Panc1 (cell line): Measurements from ENCODE around the gene ANKRD13C.

Experiments used
- POLR2AphosphoS5 ChIP-seq: IDR thresholded peaks from 2 replicates; pipeline ENCODE4 v1.6.1; 2012; ENCODE audit warnings: mild to moderate bottlenecking, low read depth, low read length, moderate library complexity
- SIN3A ChIP-seq: IDR thresholded peaks from 2 replicates; pipeline ENCODE4 v1.6.1; 2012; ENCODE audit warnings: low read depth, mild to moderate bottlenecking, low read length, moderate library complexity, borderline replicate concordance; ENCODE audit not compliant: insufficient read depth
- TF ChIP-seq, protein P1 (sequence below): fragments of 450-650 bp; IDR thresholded peaks from 2 replicates; pipeline ENCODE4 v1.5.1; 2017; ENCODE audit warnings: mild to moderate bottlenecking
- TF ChIP-seq, protein P2 (sequence below), 2 experiments: IDR thresholded peaks; 2 replicates each; pipeline ENCODE4 v1.6.1; 2011 to 2012; ENCODE audit warnings: low read depth in 2 of 2, control low read depth in 1 of 2, low read length in 1 of 2, mild to moderate bottlenecking in 1 of 2, moderate library complexity in 1 of 2; ENCODE audit not compliant: insufficient read depth in 1 of 2

DNA sequence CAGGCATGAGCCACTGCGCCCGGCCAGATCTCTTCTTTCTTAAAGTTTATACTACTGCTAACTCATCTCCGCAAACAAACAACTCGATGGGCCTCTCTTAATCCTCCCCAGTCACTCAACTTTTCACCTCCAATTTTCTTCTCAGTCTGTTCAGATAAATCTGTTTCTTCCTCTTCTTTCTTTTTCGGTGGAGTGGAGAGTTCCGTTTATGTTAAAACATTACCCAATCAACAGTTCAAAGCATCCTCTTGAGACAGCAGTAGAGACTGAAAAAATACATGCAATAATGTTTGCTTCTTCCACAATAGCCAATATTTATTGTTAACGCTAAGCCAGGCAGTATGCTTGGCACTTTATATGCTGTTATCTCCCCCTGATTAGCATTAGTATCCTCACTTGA lies 1.4 kb upstream of the ANKRD13C start:
- TF ChIP-seq, protein P1, sequence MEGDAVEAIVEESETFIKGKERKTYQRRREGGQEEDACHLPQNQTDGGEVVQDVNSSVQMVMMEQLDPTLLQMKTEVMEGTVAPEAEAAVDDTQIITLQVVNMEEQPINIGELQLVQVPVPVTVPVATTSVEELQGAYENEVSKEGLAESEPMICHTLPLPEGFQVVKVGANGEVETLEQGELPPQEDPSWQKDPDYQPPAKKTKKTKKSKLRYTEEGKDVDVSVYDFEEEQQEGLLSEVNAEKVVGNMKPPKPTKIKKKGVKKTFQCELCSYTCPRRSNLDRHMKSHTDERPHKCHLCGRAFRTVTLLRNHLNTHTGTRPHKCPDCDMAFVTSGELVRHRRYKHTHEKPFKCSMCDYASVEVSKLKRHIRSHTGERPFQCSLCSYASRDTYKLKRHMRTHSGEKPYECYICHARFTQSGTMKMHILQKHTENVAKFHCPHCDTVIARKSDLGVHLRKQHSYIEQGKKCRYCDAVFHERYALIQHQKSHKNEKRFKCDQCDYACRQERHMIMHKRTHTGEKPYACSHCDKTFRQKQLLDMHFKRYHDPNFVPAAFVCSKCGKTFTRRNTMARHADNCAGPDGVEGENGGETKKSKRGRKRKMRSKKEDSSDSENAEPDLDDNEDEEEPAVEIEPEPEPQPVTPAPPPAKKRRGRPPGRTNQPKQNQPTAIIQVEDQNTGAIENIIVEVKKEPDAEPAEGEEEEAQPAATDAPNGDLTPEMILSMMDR = no peak
- TF ChIP-seq, protein P2, sequence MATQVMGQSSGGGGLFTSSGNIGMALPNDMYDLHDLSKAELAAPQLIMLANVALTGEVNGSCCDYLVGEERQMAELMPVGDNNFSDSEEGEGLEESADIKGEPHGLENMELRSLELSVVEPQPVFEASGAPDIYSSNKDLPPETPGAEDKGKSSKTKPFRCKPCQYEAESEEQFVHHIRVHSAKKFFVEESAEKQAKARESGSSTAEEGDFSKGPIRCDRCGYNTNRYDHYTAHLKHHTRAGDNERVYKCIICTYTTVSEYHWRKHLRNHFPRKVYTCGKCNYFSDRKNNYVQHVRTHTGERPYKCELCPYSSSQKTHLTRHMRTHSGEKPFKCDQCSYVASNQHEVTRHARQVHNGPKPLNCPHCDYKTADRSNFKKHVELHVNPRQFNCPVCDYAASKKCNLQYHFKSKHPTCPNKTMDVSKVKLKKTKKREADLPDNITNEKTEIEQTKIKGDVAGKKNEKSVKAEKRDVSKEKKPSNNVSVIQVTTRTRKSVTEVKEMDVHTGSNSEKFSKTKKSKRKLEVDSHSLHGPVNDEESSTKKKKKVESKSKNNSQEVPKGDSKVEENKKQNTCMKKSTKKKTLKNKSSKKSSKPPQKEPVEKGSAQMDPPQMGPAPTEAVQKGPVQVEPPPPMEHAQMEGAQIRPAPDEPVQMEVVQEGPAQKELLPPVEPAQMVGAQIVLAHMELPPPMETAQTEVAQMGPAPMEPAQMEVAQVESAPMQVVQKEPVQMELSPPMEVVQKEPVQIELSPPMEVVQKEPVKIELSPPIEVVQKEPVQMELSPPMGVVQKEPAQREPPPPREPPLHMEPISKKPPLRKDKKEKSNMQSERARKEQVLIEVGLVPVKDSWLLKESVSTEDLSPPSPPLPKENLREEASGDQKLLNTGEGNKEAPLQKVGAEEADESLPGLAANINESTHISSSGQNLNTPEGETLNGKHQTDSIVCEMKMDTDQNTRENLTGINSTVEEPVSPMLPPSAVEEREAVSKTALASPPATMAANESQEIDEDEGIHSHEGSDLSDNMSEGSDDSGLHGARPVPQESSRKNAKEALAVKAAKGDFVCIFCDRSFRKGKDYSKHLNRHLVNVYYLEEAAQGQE (IDR thresholded peaks at IDR 0.05; ENCODE audit: insufficient read depth in 1 of 2, low read depth in 2 of 2, low read length in 1 of 2) = no peak
- no peak for TF ChIP-seq SIN3A
- no peak for TF ChIP-seq POLR2AphosphoS5
